Measurements from ENCODE around the gene ODAD2. TPM values are rescaled to one million over a fixed set of nuclear protein-coding genes. Genes with fewer than 3 reads are reported as not detected.

The ODAD2 gene
- total RNA-seq, 1 donor from 2014 or later, result 6.6 TPM

GRCh38 chr10:28020993-28021982, 22.4 kb upstream of the ODAD2 start:
- no peak for DNase-seq (ENCODE audit: low read depth, low spot score)
- Mint-ChIP-seq H3K36me3 (ENCODE audit: low read depth) (no peaks in the 10 kb centered on the region), H3K4me3 (no peak overlapping the region), H3K4me1 (no peaks in the 10 kb centered on the region), H3K27ac (ENCODE audit: unreplicated experiment) (no peak overlapping the region), H3K27me3 (ENCODE audit: low read depth) (no peaks in the 10 kb centered on the region), H3K9me3 (no peaks in the 10 kb centered on the region)
- no peak for TF ChIP-seq CTCF (conservative IDR thresholded peaks at IDR 0.05)

GRCh38 chr10:28020080-28020860, 21.4 kb upstream of the ODAD2 start:
- Mint-ChIP-seq H3K27me3 (ENCODE audit: low read depth) (no peaks in the 10 kb centered on the region), H3K27ac (ENCODE audit: unreplicated experiment) (no peak overlapping the region), H3K9me3 (no peaks in the 10 kb centered on the region), H3K36me3 (ENCODE audit: low read depth) (no peaks in the 10 kb centered on the region), H3K4me3 (no peak overlapping the region), H3K4me1 (no peaks in the 10 kb centered on the region)
- no peak for DNase-seq (ENCODE audit: low read depth, low spot score)
- TF ChIP-seq CTCF (conservative IDR thresholded peaks at IDR 0.05), result no peak

GRCh38 chr10:28014651-28015050, 15.8 kb upstream of the ODAD2 start:
- Mint-ChIP-seq H3K4me3 (no peak overlapping the region), H3K9me3 (peaks cover 3% of the 10 kb centered on the region), H3K27ac (ENCODE audit: unreplicated experiment) (no peak overlapping the region), H3K36me3 (ENCODE audit: low read depth) (peaks cover 2% of the 10 kb centered on the region), H3K4me1 (no peaks in the 10 kb centered on the region), H3K27me3 (ENCODE audit: low read depth) (peaks cover 2% of the 10 kb centered on the region)
- DNase-seq (ENCODE audit: low read depth, low spot score), result no peak
- TF ChIP-seq CTCF (conservative IDR thresholded peaks at IDR 0.05), result no peak

GRCh38 chr10:28012990-28013515, 14.2 kb upstream of the ODAD2 start:
- H3K9me3 Mint-ChIP-seq, result peaks cover 3% of the 10 kb centered on the region
- no peak overlapping the region for H3K27ac Mint-ChIP-seq (ENCODE audit: unreplicated experiment)
- DNase-seq (ENCODE audit: low read depth, low spot score), result no peak
- no peak for TF ChIP-seq CTCF (conservative IDR thresholded peaks at IDR 0.05)
- H3K4me3 Mint-ChIP-seq, result no peak overlapping the region
- peaks cover 1% of the 10 kb centered on the region for H3K4me1 Mint-ChIP-seq
- H3K36me3 Mint-ChIP-seq (ENCODE audit: low read depth), result peaks cover 2% of the 10 kb centered on the region
- peaks cover 2% of the 10 kb centered on the region for H3K27me3 Mint-ChIP-seq (ENCODE audit: low read depth)

GRCh38 chr10:28010821-28011220, 11.9 kb upstream of the ODAD2 start:
- H3K36me3 Mint-ChIP-seq (ENCODE audit: low read depth), result peaks cover 2% of the 10 kb centered on the region
- TF ChIP-seq CTCF (conservative IDR thresholded peaks at IDR 0.05), result no peak
- peaks cover 5% of the 10 kb centered on the region for H3K4me1 Mint-ChIP-seq
- no peak overlapping the region for H3K4me3 Mint-ChIP-seq
- DNase-seq (ENCODE audit: low read depth, low spot score), result no peak
- peaks cover 7% of the 10 kb centered on the region for H3K9me3 Mint-ChIP-seq
- H3K27me3 Mint-ChIP-seq (ENCODE audit: low read depth), result peaks cover 2% of the 10 kb centered on the region
- H3K27ac Mint-ChIP-seq (ENCODE audit: unreplicated experiment), result no peak overlapping the region
